IPS-18a (cell line): ENCODE data around the gene ATXN1.
A peak's percentile ranks its signal among the peaks of the same experiment; 100 is the strongest.

ENCODE experiments used
- H3K27ac ChIP-seq: one replicate; pipeline ENCODE4 v1.5.1; 2013; ENCODE audit warnings: low read length
- H3K27me3 ChIP-seq: one replicate; pipeline ENCODE4 v1.6.1; 2013; ENCODE audit warnings: mild to moderate bottlenecking, low read length; ENCODE audit not compliant: control insufficient read depth, insufficient read depth
- H3K36me3 ChIP-seq: one replicate; pipeline ENCODE4 v1.6.1; 2013; ENCODE audit warnings: low read depth, low read length; ENCODE audit not compliant: control insufficient read depth
- H3K4me1 ChIP-seq: one replicate; pipeline ENCODE4 v1.6.1; 2013; ENCODE audit warnings: low read depth, low read length; ENCODE audit not compliant: control insufficient read depth
- H3K4me3 ChIP-seq: one replicate; pipeline ENCODE4 v1.5.1; 2013; ENCODE audit warnings: low read length
- H3K9ac ChIP-seq: one replicate; pipeline ENCODE4 v1.6.1; 2013; ENCODE audit warnings: mild to moderate bottlenecking, low read length, moderate library complexity
- H3K9me3 ChIP-seq: one replicate; pipeline ENCODE4 v1.6.1; 2013; ENCODE audit warnings: low read depth, low read length; ENCODE audit not compliant: control insufficient read depth

The ATXN1 gene

DNA sequence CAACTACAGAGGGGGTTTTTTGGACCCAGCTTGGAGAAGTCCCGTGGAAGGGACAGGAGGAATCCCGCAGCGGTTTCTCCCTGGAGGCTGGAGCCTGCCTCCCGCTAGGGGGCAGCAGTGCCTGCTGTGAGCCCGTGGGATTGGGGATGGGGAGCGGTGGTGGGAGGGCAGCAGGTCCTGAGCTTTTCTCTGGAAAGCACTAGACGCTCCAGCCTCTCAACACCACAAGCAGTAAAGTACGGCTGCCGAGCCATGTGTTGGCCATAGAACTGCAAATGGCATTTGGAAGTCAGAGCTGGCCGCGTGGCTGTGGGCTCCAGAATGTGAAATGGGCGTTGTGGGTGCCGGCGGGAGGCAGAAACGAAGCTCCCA lies 475.1 kb downstream of the ATXN1 start:
- peak overlapping the region; percentile 29 for H3K4me3 ChIP-seq
- no peaks in the 10 kb centered on the region for H3K36me3 ChIP-seq
- H3K27ac ChIP-seq = no peak overlapping the region
- H3K27me3 ChIP-seq = peaks cover 4% of the 10 kb centered on the region
- H3K9me3 ChIP-seq = no peaks in the 10 kb centered on the region
- H3K4me1 ChIP-seq = no peaks in the 10 kb centered on the region
- no peak overlapping the region for H3K9ac ChIP-seq

- no peak overlapping the region for H3K9ac ChIP-seq
- H3K27ac ChIP-seq = no peak overlapping the region
- peaks cover 4% of the 10 kb centered on the region for H3K27me3 ChIP-seq
- H3K4me3 ChIP-seq = no peak overlapping the region
- no peaks in the 10 kb centered on the region for H3K9me3 ChIP-seq
- no peaks in the 10 kb centered on the region for H3K36me3 ChIP-seq
- H3K4me1 ChIP-seq = no peaks in the 10 kb centered on the region
Observed at GRCh38 chr6:16285467-16286150, 475.7 kb downstream of the ATXN1 start.

- H3K9ac ChIP-seq = no peak overlapping the region
- no peaks in the 10 kb centered on the region for H3K4me1 ChIP-seq
- peaks cover 4% of the 10 kb centered on the region for H3K27me3 ChIP-seq
- H3K9me3 ChIP-seq = no peaks in the 10 kb centered on the region
- no peak overlapping the region for H3K27ac ChIP-seq
- H3K36me3 ChIP-seq = no peaks in the 10 kb centered on the region
- H3K4me3 ChIP-seq = no peak overlapping the region
Observed at GRCh38 chr6:16284472-16284871, 476.8 kb downstream of the ATXN1 start.

DNA sequence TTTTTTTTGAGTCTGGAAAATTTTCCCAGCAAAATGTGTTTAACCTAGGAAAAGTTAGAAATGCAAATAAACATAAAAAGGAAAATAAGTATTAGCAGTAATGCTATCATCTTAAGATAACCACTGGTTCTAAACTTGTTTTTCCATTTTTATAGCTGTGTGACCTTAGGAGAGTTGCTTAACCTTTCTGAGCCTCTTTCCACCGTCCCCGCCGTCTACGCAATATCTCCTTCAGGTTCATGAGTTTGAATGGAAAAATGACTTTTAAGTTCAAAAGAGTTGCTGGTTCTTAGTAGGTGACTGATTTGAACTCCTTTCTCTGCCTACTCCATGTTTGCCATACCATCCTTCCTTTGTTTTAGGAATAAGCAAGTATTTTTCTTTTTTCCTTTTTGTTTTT lies 478.9 kb downstream of the ATXN1 start:
- Histone ChIP-seq H3K4me1 (no peaks in the 10 kb centered on the region), H3K9me3 (no peaks in the 10 kb centered on the region), H3K9ac (no peak overlapping the region), H3K36me3 (no peaks in the 10 kb centered on the region), H3K4me3 (no peak overlapping the region), H3K27ac (no peak overlapping the region), H3K27me3 (peaks cover 4% of the 10 kb centered on the region)

- no peaks in the 10 kb centered on the region for H3K36me3 ChIP-seq
- H3K27me3 ChIP-seq = no peaks in the 10 kb centered on the region
- H3K4me1 ChIP-seq = no peaks in the 10 kb centered on the region
- no peak overlapping the region for H3K27ac ChIP-seq
- no peaks in the 10 kb centered on the region for H3K9me3 ChIP-seq
- H3K4me3 ChIP-seq = no peak overlapping the region
- no peak overlapping the region for H3K9ac ChIP-seq
Observed at GRCh38 chr6:16279243-16279642, 482.0 kb downstream of the ATXN1 start.

- no peak overlapping the region for H3K9ac ChIP-seq
- no peaks in the 10 kb centered on the region for H3K27me3 ChIP-seq
- no peaks in the 10 kb centered on the region for H3K9me3 ChIP-seq
- no peak overlapping the region for H3K27ac ChIP-seq
- no peaks in the 10 kb centered on the region for H3K4me1 ChIP-seq
- H3K36me3 ChIP-seq = no peaks in the 10 kb centered on the region
- H3K4me3 ChIP-seq = no peak overlapping the region
Observed at GRCh38 chr6:16278750-16279149, 482.5 kb downstream of the ATXN1 start.

GRCh38 chr6:16278048-16278724 lies 483.1 kb downstream of the ATXN1 start:
- Histone ChIP-seq H3K36me3 (no peaks in the 10 kb centered on the region), H3K27ac (no peak overlapping the region), H3K9me3 (no peaks in the 10 kb centered on the region), H3K9ac (no peak overlapping the region), H3K4me3 (no peak overlapping the region), H3K4me1 (no peaks in the 10 kb centered on the region), H3K27me3 (no peaks in the 10 kb centered on the region)

DNA sequence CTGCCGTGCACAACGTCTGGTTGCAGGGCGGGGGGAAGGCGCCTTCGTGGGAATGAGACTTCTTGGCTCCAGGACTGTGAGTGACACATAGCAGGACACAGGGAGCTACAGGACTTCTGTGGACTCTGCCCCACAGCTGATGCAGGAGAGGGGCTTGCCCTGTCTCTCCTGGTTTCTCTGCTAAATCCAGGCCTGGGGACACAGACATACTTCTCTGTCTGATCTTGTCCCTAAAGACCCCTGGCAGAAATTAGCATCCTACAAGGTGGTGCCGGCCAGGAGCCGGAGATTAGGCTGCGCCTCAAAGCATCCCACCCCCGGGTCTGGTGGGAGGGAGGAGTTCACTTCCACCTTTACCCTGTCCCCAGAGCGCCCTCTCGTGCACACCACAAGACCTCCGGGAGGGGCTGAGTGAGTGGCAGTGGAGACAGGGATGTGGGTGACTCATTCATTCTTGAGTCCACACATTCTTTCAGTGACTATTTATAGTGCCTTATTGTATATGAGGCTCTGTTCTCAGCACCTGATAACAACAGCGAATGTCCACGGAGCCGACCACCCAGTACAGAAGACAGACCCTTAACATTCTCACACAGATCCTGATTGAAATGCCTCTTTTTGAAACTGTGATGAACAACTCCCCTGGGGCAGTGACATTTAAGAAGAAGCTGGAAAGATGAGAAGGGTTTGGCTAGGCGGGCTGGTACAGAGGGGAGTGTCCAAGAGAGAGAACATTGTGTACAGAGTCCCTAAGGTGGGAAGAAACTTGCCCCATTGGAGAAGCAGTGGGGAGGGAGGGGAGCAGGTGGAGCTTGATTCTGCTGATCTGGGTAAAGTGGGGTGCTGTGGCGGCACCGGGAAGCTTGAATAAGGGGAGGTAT lies 483.9 kb downstream of the ATXN1 start:
- H3K36me3 ChIP-seq = no peaks in the 10 kb centered on the region
- no peaks in the 10 kb centered on the region for H3K4me1 ChIP-seq
- H3K9me3 ChIP-seq = no peaks in the 10 kb centered on the region
- no peak overlapping the region for H3K27ac ChIP-seq
- no peak overlapping the region for H3K9ac ChIP-seq
- no peak overlapping the region for H3K4me3 ChIP-seq
- H3K27me3 ChIP-seq = no peaks in the 10 kb centered on the region

- no peaks in the 10 kb centered on the region for H3K4me1 ChIP-seq
- H3K27me3 ChIP-seq = no peaks in the 10 kb centered on the region
- H3K4me3 ChIP-seq = no peak overlapping the region
- no peaks in the 10 kb centered on the region for H3K36me3 ChIP-seq
- no peak overlapping the region for H3K9ac ChIP-seq
- no peaks in the 10 kb centered on the region for H3K9me3 ChIP-seq
- H3K27ac ChIP-seq = no peak overlapping the region
Observed at GRCh38 chr6:16274885-16275589, 486.2 kb downstream of the ATXN1 start.

DNA sequence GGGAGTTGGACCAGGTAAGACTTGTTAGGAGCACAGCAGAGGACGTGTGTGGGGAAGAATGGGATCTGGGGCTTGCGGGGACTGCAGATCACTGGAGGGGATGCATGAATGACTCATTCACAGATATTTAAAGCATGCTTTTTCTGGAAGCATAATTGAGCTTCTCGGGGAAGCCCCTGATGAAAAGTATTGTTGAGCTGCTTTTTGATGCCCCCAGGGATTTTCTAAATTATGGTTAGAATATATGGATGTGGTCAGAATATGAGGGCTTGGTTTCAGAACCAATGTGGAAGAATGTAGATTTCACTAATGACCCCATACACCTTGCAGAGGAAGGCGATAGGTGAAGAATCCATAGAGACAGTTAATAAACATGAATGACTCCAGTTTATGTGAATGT lies 486.8 kb downstream of the ATXN1 start:
- Histone ChIP-seq H3K4me3 (no peak overlapping the region), H3K27me3 (no peaks in the 10 kb centered on the region), H3K9ac (no peak overlapping the region), H3K9me3 (no peaks in the 10 kb centered on the region), H3K36me3 (no peaks in the 10 kb centered on the region), H3K27ac (no peak overlapping the region), H3K4me1 (no peaks in the 10 kb centered on the region)

GRCh38 chr6:16273256-16273655 lies 488.0 kb downstream of the ATXN1 start:
- no peaks in the 10 kb centered on the region for H3K9me3 ChIP-seq
- no peak overlapping the region for H3K27ac ChIP-seq
- H3K4me1 ChIP-seq = no peaks in the 10 kb centered on the region
- H3K4me3 ChIP-seq = no peak overlapping the region
- no peak overlapping the region for H3K9ac ChIP-seq
- H3K36me3 ChIP-seq = no peaks in the 10 kb centered on the region
- H3K27me3 ChIP-seq = no peaks in the 10 kb centered on the region
